Fibroblast of gingiva (primary cell): Measurements from ENCODE around the gene CKAP4.

Experiments used
- DNase-seq: peaks from one replicate; pipeline ENCODE4 v3.0.0-alpha.2; 2011; ENCODE audit warnings: low read depth

Gene CKAP4

GRCh38 chr12:106274575-106275121 lies 26.8 kb upstream of the CKAP4 start:
- DNase-seq, result no peak

- DNase-seq, result no peak
Observed at GRCh38 chr12:106274012-106274411, 26.2 kb upstream of the CKAP4 start.

- DNase-seq, result no peak
Observed at GRCh38 chr12:106273491-106273890, 25.7 kb upstream of the CKAP4 start.

GRCh38 chr12:106271575-106272505 lies 24.0 kb upstream of the CKAP4 start:
- no peak for DNase-seq

GRCh38 chr12:106269150-106269771 lies 21.4 kb upstream of the CKAP4 start:
- DNase-seq, result no peak

- DNase-seq, result no peak
Observed at GRCh38 chr12:106267535-106267934, 19.7 kb upstream of the CKAP4 start.

- no peak for DNase-seq
Observed at GRCh38 chr12:106265116-106265515, 17.3 kb upstream of the CKAP4 start.

- DNase-seq, result no peak
Observed at GRCh38 chr12:106258935-106259334, 11.1 kb upstream of the CKAP4 start.

GRCh38 chr12:106258226-106258625 lies 10.4 kb upstream of the CKAP4 start:
- no peak for DNase-seq

- DNase-seq, result no peak
Observed at GRCh38 chr12:106256524-106256923, 8.7 kb upstream of the CKAP4 start.

- no peak for DNase-seq
Observed at GRCh38 chr12:106255952-106256351, 8.1 kb upstream of the CKAP4 start.

GRCh38 chr12:106255493-106255892 lies 7.7 kb upstream of the CKAP4 start:
- DNase-seq, result no peak

GRCh38 chr12:106254724-106255123 lies 6.9 kb upstream of the CKAP4 start:
- no peak for DNase-seq

- peak; percentile 11 for DNase-seq
Observed at GRCh38 chr12:106251631-106252455, 4.0 kb upstream of the CKAP4 start.

GRCh38 chr12:106249411-106250135 lies 1.8 kb upstream of the CKAP4 start:
- DNase-seq, result no peak

GRCh38 chr12:106248846-106249371 lies 1.1 kb upstream of the CKAP4 start:
- DNase-seq, result peak; percentile 34

GRCh38 chr12:106248312-106248845 lies 559 bp upstream of the CKAP4 start:
- DNase-seq, result peak; percentile 79

GRCh38 chr12:106246891-106247673 lies 738 bp downstream of the CKAP4 start:
- peak; percentile 65 for DNase-seq

GRCh38 chr12:106245767-106246166 lies 2.1 kb downstream of the CKAP4 start:
- peak; percentile 83 for DNase-seq

GRCh38 chr12:106243620-106244019 lies 4.2 kb downstream of the CKAP4 start:
- no peak for DNase-seq
